Measurements from ENCODE around the gene DDX43.

DNA sequence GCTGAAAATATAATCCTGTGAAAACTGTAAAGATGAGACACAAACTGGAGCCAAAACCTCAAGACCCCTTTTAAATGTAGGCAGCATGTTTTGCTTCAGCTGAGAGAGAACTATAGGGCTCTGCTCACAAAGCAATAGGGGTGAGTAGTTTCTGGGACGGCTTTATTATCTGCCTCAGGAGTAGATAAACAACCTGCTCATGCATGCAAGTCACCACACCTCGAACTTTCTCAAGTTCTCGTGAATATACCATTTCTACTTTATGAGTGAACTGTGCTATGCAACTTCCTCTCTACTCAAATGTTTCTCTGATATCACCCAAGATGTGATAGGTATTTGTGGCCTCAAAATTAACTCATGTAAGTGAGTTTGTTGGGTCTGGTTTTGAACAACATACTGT, 17.4 kb upstream of the DDX43 start:
- TF ChIP-seq, protein P1, sequence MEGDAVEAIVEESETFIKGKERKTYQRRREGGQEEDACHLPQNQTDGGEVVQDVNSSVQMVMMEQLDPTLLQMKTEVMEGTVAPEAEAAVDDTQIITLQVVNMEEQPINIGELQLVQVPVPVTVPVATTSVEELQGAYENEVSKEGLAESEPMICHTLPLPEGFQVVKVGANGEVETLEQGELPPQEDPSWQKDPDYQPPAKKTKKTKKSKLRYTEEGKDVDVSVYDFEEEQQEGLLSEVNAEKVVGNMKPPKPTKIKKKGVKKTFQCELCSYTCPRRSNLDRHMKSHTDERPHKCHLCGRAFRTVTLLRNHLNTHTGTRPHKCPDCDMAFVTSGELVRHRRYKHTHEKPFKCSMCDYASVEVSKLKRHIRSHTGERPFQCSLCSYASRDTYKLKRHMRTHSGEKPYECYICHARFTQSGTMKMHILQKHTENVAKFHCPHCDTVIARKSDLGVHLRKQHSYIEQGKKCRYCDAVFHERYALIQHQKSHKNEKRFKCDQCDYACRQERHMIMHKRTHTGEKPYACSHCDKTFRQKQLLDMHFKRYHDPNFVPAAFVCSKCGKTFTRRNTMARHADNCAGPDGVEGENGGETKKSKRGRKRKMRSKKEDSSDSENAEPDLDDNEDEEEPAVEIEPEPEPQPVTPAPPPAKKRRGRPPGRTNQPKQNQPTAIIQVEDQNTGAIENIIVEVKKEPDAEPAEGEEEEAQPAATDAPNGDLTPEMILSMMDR (conservative IDR thresholded peaks at IDR 0.05; ENCODE audit: low read depth, low read length): no peak
- no peak for TF ChIP-seq RCOR1 (IDR thresholded peaks at IDR 0.05; ENCODE audit: insufficient replicate concordance, low read length)
- no peak for TF ChIP-seq POLR2A (IDR thresholded peaks at IDR 0.05; ENCODE audit: low read depth, low read length)
- TF ChIP-seq MXI1 (IDR thresholded peaks at IDR 0.05; ENCODE audit: borderline replicate concordance, low read depth, low read length): no peak
- no peak for TF ChIP-seq BHLHE40 (IDR thresholded peaks at IDR 0.05; ENCODE audit: low read depth, low read length)
- no peak for TF ChIP-seq CEBPB (IDR thresholded peaks at IDR 0.05; ENCODE audit: low read depth, low read length)
- TF ChIP-seq MAFK (IDR thresholded peaks at IDR 0.05; ENCODE audit: low read depth, low read length): no peak
- TF ChIP-seq RFX5 (IDR thresholded peaks at IDR 0.05; ENCODE audit: low read depth, low read length): no peak
- TF ChIP-seq CHD1 (IDR thresholded peaks at IDR 0.05; ENCODE audit: low read depth, low read length): no peak
- TF ChIP-seq MAZ (IDR thresholded peaks at IDR 0.05; ENCODE audit: borderline replicate concordance, low read depth, low read length): no peak
- TF ChIP-seq SMC3 (IDR thresholded peaks at IDR 0.05; ENCODE audit: low read depth, low read length): no peak
- TF ChIP-seq RAD21 (IDR thresholded peaks at IDR 0.05; ENCODE audit: low read length): no peak
- TF ChIP-seq, protein P2, sequence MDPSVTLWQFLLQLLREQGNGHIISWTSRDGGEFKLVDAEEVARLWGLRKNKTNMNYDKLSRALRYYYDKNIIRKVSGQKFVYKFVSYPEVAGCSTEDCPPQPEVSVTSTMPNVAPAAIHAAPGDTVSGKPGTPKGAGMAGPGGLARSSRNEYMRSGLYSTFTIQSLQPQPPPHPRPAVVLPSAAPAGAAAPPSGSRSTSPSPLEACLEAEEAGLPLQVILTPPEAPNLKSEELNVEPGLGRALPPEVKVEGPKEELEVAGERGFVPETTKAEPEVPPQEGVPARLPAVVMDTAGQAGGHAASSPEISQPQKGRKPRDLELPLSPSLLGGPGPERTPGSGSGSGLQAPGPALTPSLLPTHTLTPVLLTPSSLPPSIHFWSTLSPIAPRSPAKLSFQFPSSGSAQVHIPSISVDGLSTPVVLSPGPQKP (IDR thresholded peaks at IDR 0.05; ENCODE audit: borderline replicate concordance, low read depth, low read length): no peak

Measured in IMR-90 (cell line).